ENCODE measurements around the gene SF3A1. TPM values are rescaled to one million over a fixed set of nuclear protein-coding genes. Genes with fewer than 3 reads are reported as not detected.

Gene SF3A1
- total RNA-seq, 1 experiment from 2014 or later = 230 TPM

DNA sequence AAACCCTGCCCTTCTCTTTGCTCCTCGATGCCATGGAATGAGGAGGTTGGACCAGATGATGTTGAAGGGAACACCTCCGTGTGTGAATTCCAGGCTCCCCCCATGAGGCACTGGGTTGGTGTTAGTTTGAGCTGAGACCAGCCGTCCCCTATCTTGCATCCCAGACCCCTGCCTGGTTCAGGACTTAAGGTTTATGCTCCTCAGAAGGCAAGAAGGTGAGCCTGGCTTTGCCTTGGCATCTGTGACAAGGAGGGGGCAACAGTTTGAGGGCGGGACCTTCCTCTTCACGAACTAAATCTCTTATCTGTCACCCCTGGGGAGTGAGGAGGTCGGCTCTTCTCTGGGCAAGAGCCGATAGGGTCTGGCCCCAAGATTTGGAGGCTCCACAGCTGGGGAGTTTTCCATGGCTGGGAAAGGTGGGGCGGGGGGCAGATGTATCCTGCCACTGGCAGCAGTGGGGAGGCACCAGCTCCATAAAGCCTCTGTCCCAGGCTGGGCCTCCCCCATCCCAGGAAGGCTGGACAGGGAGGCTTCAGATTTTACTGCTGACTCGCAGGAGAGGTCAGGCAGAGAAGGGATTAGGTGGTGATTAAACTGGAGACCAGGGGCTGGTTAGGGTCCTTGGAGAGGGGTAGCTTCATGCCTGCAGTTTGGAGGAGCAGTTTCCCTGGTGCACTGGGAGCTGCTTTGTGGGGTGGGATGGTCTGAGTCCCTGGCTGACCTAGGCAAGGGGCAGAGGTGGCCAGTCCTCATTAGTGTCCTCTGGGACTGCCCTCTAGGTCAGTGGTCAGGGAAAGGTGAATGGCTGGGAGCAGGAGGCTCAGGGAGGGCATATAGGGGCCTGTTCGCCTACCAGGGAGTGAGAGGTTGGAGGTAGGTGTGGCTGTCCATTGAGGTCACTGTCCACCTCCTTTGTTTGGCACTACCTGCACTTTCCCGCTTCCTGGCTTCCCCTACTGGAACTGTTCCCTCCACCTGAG, 41.3 kb upstream of the SF3A1 start:
- RAD21 ChIA-PET (ENCODE audit: low non-redundant PET in 1 of 2, low total read pairs in 2 of 2, uncharacterized antibody in 2 of 2, unreplicated experiment in 2 of 2) = interaction anchor here in 1 of 2 experiments (1.9 kb wide), 1 partner anchor 26 kb away, joined by 5 read pairs; no protein-coding TSS in a partner anchor
- CTCF ChIA-PET = interaction anchor here (1.0 to 2.6 kb wide), 3 partner anchors 10 to 26 kb away, joined by 3 to 14 read pairs (median 6); partner anchors contain the start of gene RNF215
- BruUV-seq (replicated peaks) = no TSS peak
- H3K4me3 ChIP-seq (replicated peaks in 1 of 2; ENCODE audit: low read depth in 1 of 2, low read length in 2 of 2) = peak overlapping the region; percentile 80 to 94
- H3K27ac ChIP-seq (ENCODE audit: low read depth, low read length) = peak overlapping the region; percentile 57
- H4K20me1 ChIP-seq (ENCODE audit: insufficient read depth) = no peaks in the 10 kb centered on the region
- H3K4me2 ChIP-seq (ENCODE audit: low read length) = peak overlapping the region; percentile 98
- peaks cover 0 to 19% of the 10 kb centered on the region in 2 experiments; a peak in 2 of 4 replicates for H3K36me3 ChIP-seq (ENCODE audit: control insufficient read depth in 1 of 2, insufficient read depth in 2 of 2, low read length in 2 of 2)
- H3K9me3 ChIP-seq (ENCODE audit: control insufficient read depth in 1 of 2, insufficient read depth in 1 of 2, low read depth in 1 of 2, low read length in 2 of 2) = no peaks in the 10 kb centered on the region
- POLR2A ChIA-PET = interaction anchor here (0.7 to 4.2 kb wide), 5 partner anchors 8 to 110 kb away, joined by 3 to 40 read pairs (median 4); partner anchors contain the start of genes CCDC157, MTFP1 and SF3A1
- H3K4me1 ChIP-seq (ENCODE audit: control insufficient read depth in 1 of 2, insufficient read depth in 2 of 2, low read length in 2 of 2) = peaks cover 19 to 48% of the 10 kb centered on the region in 2 experiments; a peak in 3 of 4 replicates
- intact Hi-C loops (cut with micrococcal nuclease) = no loop called here
- H2AFZ ChIP-seq (ENCODE audit: low read depth, low read length, poor library complexity, severe bottlenecking) = no peak overlapping the region
- H3K9me2 ChIP-seq (ENCODE audit: insufficient read depth) = no peaks in the 10 kb centered on the region
- DNase-seq (ENCODE audit: low read depth, low spot score) = no peak
- peaks cover 42% of the 10 kb centered on the region for H3K79me2 ChIP-seq (ENCODE audit: insufficient read depth, low read length)
- peak; percentile 16 for ATAC-seq
- H3K27me3 ChIP-seq (ENCODE audit: insufficient read depth, low read length) = no peaks in the 10 kb centered on the region
- TF ChIP-seq ZNF274 (IDR thresholded peaks at IDR 0.05; ENCODE audit: low read depth, low read length) (no peak), JUND (IDR thresholded peaks at IDR 0.05) (no peak), CEBPB (IDR thresholded peaks at IDR 0.05; ENCODE audit: low read depth) (no peak), CBX3 (IDR thresholded peaks at IDR 0.05; ENCODE audit: low read depth) (no peak), FOSL1 (IDR thresholded peaks at IDR 0.05; ENCODE audit: low read depth) (no peak), SIN3A (IDR thresholded peaks at IDR 0.05; ENCODE audit: low read depth) (no peak), SRF (IDR thresholded peaks at IDR 0.05; ENCODE audit: low read depth) (no peak), RAD21 (IDR thresholded peaks at IDR 0.05; ENCODE audit: low read depth) (no peak), ZFX (IDR thresholded peaks at IDR 0.05) (no peak)
- TF ChIP-seq, protein P1, sequence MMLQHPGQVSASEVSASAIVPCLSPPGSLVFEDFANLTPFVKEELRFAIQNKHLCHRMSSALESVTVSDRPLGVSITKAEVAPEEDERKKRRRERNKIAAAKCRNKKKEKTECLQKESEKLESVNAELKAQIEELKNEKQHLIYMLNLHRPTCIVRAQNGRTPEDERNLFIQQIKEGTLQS (IDR thresholded peaks at IDR 0.05) = no peak
- TF ChIP-seq, protein P2, sequence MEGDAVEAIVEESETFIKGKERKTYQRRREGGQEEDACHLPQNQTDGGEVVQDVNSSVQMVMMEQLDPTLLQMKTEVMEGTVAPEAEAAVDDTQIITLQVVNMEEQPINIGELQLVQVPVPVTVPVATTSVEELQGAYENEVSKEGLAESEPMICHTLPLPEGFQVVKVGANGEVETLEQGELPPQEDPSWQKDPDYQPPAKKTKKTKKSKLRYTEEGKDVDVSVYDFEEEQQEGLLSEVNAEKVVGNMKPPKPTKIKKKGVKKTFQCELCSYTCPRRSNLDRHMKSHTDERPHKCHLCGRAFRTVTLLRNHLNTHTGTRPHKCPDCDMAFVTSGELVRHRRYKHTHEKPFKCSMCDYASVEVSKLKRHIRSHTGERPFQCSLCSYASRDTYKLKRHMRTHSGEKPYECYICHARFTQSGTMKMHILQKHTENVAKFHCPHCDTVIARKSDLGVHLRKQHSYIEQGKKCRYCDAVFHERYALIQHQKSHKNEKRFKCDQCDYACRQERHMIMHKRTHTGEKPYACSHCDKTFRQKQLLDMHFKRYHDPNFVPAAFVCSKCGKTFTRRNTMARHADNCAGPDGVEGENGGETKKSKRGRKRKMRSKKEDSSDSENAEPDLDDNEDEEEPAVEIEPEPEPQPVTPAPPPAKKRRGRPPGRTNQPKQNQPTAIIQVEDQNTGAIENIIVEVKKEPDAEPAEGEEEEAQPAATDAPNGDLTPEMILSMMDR (IDR thresholded peaks at IDR 0.05 in 2 of 3, conservative IDR thresholded peaks at IDR 0.05 in 1 of 3; ENCODE audit: borderline replicate concordance in 1 of 3, insufficient read depth in 1 of 3, low read depth in 2 of 3, low read length in 2 of 3) = no peak
- TF ChIP-seq, protein P3, sequence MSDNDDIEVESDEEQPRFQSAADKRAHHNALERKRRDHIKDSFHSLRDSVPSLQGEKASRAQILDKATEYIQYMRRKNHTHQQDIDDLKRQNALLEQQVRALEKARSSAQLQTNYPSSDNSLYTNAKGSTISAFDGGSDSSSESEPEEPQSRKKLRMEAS (IDR thresholded peaks at IDR 0.05) = no peak
- TF ChIP-seq, protein P4, sequence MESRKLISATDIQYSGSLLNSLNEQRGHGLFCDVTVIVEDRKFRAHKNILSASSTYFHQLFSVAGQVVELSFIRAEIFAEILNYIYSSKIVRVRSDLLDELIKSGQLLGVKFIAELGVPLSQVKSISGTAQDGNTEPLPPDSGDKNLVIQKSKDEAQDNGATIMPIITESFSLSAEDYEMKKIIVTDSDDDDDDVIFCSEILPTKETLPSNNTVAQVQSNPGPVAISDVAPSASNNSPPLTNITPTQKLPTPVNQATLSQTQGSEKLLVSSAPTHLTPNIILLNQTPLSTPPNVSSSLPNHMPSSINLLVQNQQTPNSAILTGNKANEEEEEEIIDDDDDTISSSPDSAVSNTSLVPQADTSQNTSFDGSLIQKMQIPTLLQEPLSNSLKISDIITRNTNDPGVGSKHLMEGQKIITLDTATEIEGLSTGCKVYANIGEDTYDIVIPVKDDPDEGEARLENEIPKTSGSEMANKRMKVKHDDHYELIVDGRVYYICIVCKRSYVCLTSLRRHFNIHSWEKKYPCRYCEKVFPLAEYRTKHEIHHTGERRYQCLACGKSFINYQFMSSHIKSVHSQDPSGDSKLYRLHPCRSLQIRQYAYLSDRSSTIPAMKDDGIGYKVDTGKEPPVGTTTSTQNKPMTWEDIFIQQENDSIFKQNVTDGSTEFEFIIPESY (IDR thresholded peaks at IDR 0.05; ENCODE audit: extremely low read depth, insufficient replicate concordance, low read length) = no peak
- peak overlapping the region; percentile 91 for H3K9ac ChIP-seq (ENCODE audit: low read length)
